Effector CD4-positive, alpha-beta T cell (primary cell): ENCODE measurements around the gene OR9K2. TPM values are rescaled to one million over a fixed set of nuclear protein-coding genes. Genes with fewer than 3 reads are reported as not detected.
"Not testable (repeated sequence)": the region's sequence is repeated elsewhere in the genome, so short reads cannot be mapped to it uniquely, and the experiment has no call there.

Source experiments
- DNase-seq: peaks from one replicate; pipeline ENCODE4 v3.0.0-alpha.2; 2020
- total RNA-seq: gene quantifications from one replicate; lab custom pipeline; 2026; lab: John Stamatoyannopoulos, UW

The OR9K2 gene, protein sequence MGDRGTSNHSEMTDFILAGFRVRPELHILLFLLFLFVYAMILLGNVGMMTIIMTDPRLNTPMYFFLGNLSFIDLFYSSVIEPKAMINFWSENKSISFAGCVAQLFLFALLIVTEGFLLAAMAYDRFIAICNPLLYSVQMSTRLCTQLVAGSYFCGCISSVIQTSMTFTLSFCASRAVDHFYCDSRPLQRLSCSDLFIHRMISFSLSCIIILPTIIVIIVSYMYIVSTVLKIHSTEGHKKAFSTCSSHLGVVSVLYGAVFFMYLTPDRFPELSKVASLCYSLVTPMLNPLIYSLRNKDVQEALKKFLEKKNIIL
- total RNA-seq: not detected

DNA sequence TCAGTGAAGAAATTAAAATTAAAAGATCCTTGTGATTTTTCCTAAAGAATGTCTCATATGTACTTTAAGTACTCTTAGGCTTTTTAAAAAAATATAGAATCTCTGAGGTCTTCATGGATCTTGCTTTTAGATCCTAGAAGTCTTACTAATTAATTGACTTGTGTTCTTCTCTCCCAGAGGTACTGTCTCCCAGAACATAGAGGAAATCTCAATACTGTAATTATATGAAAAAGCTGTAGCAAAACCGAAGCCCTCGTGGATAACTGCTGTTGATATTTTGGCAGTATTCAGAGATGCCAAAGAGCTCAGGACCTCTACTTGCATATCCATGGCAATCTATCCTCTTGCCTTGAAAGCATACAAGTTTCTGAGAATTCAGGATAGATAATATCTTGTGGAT lies at the start of gene OR9K2:
Gene OR9K2, plus strand, starts transcription at position 301 of the 400 bp plus-strand sequence. CDS start 3,429 bp downstream, outside the sequence.
- DNase-seq: no peak

DNA sequence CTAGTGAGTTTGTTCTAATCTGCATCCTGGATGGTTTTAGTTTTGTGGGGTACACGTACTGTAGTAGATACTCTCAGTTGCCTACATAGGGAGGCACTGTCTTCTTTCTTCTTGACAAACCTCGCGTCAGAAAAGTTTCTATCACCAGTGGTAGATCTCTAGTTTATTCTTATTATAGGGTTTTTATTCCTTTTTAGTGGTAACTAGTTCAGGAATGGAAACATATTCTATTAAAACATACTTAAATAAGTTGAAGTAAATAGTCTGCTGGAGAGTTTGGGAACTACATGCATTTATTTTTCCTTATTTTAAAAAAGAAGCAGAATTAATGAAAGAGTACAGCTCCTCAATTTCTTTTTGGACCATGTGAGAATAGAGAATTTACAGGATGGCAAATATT lies 33.6 kb upstream of the OR9K2 start:
- no peak for DNase-seq

GRCh38 chr12:55112378-55112875 lies 13.8 kb upstream of the OR9K2 start:
- no peak for DNase-seq

DNA sequence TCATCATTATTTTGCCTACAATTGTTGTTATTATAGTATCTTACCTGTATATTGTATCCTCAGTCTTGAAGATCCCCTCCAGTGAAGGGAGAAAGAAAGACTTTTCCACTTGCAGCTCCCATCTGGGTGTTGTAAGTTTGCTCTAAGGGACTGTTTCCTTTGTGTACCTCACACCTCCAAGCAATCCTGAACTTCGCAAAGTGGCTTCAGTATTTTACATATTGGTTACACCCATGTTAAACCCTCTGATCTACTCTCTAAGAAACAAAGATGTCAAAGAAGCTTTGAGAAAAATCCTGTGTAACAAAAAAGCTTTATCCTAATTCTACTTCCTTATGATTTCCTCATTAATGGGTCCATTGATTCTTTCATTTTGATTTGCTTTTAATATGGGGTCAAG lies 10.1 kb upstream of the OR9K2 start:
- DNase-seq: no peak

DNA sequence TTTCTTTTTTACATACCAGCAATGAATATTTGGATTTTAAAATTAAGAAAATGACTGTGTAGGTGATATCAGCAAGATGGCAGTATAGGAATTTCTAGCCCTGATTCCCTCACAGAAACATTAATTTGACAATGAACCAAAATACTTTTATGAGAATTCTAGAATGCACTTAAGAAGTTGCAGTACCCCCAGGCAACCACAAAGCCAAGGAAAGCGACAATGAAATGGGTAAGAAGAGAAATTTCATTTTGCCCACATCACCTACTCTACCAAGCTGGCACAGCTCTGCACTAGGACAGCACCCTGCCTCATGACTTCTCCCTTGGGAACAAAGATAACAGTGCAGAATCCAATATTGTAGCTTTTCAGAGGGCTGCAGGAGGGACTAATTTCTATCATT lies 6.6 kb downstream of the OR9K2 start:
- no peak for DNase-seq

DNA sequence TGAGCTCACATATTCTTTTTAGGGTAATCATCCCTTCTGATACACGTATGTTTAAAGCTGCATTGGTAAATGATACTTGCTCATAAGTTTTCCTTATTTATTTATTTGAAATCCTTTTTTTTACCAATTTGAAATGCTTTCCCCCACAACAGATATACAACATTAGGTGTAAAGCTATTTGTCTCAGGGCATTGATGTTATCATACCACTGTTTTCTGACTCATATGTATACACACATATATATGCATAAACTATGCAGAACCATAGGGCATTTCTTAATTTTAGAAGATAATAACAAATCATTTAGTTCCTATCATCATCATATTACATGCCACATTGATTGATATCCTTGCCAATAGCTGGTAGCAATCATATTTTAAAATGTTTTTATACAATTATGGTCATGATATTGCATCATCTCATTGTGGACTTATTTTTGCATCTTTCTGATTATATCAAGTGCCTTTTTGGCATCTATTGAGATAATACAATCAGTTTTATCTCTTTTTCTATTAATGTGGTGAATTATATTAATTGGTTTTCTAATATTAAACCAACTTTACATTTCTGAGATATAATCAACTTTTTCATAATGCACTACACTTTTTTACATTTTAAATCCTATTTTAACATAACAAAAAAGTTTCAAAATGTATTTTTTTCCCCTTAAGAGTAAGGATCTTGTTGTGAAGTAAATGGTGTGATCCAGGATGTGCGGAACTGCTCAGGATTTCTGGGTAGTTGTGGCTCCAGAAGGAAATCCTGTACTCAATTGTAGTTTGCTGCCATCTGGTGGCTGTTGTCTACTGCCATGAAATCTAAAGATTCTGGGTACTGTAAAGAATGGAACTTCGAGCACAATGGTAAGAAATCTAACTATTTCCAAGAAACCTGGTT lies 16.7 kb downstream of the OR9K2 start:
- peak; percentile 44 for DNase-seq

DNA sequence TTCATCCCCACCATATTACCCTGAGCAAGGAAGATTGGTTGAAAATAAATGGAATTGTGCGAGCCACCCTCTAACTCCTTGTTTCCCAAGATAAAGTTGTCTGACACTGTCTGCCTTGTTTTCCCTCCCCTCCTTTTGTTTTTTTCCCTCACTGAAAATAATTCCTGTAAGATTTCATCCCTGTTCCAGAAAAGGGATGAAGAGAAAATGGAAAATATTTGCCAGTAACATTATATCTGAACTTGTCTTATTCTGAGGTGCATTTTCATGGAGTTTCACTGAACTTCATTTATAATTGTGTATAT lies 17.3 kb downstream of the OR9K2 start:
- no peak for DNase-seq

- not testable (repeated sequence) for DNase-seq
These were observed 40.9 kb downstream of the OR9K2 start for GRCh38 chr12:55167010-55167640.

- no peak for DNase-seq
These were observed 45.2 kb downstream of the OR9K2 start for GRCh38 chr12:55171445-55171844.

DNA sequence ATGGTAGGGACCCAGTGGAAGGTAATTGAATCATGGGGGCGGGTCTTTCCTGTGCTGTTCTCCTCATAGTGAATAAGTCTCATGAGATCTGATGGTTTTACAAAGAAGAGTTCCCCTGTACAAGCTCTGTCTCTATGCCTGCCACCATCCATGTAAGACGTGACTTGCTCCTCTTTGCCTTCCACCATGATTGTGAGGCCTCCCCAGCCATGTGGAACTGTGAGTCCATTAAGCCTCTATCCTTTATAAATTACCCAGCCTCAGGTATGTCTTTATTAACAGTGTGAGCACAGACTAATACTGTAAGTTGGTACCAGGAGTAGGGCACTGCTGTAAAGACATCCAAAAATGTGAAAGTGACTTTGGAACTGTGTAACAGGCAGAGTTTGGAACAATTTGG lies 45.6 kb downstream of the OR9K2 start:
- DNase-seq: not testable (repeated sequence)

DNA sequence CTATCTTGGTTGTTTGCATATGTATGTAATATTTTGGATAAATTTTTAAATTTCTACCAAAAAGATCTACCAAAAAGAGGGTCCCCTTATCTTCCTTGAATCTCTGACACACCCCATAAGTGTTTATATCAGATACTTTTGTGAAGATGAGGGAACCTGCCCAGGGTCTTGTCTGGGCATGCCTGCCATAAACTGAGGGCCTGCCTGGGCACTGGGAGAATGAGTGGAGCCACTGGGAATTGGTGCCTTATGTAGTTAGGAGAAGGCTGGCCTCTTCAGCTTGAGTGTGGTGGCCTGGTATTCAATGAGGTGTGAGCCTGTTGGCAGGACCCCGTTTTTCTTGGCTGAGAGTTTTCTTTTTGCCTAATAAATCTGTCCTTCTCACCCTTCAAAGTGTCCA lies 46.5 kb downstream of the OR9K2 start:
- no peak for DNase-seq

DNA sequence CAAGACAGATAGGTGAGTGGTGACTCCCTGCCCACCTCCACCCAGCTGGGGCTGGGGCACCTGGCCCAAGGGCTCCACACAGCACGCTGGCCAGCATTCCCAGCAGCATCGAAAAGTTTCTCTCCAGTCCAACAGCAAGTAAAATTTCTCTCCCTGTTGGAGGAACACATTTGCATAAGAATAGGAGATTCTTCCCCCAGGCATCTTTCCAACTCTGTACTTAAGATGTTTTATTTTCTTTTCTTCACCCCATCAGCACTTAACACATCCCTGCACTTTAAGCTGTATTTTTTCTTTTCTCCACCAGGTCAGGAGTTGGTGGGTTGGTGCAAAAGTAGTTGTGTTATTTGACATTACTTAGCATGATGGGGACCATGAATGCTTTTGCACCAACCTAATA lies 47.2 kb downstream of the OR9K2 start:
- DNase-seq: no peak
